Measurements from ENCODE around the gene HORMAD1.

Gene HORMAD1

GRCh38 chr1:150696162-150696561 is 24.5 kb downstream of the HORMAD1 start:
- no peak for TF ChIP-seq CTCF (IDR thresholded peaks at IDR 0.05)
- peak overlapping the region; percentile 76 to 80 for H3K27ac ChIP-seq
- intact Hi-C loops (cut with DNase I; ENCODE audit: low total_unique reads), result no loop called here

GRCh38 chr1:150695561-150695960 is 25.1 kb downstream of the HORMAD1 start:
- Histone ChIP-seq H3K27ac (no peak overlapping the region), H3K9me3 (no peaks in the 10 kb centered on the region), H3K4me3 (peak overlapping the region in 1 of 2 donors; percentile 70), H3K36me3 (peaks cover 21 to 30% (median 22%) of the 10 kb centered on the region in 3 donors), H3K27me3 (no peaks in the 10 kb centered on the region), H3K4me1 (peaks cover 0 to 17% (median 9%) of the 10 kb centered on the region in 4 donors)
- TF ChIP-seq CTCF (IDR thresholded peaks at IDR 0.05), result no peak
- DNase-seq, result no peak
- intact Hi-C loops (cut with DNase I; ENCODE audit: low total_unique reads), result no loop called here

More at GRCh38 chr1:150696162-150696561, 24.5 kb downstream of the HORMAD1 start:
- Histone ChIP-seq H3K36me3 (peaks cover 18 to 30% (median 22%) of the 10 kb centered on the region in 3 donors), H3K9me3 (no peaks in the 10 kb centered on the region), H3K4me3 (peak overlapping the region; percentile 70 to 72), H3K4me1 (peaks cover 0 to 17% (median 9%) of the 10 kb centered on the region in 4 donors), H3K27me3 (no peaks in the 10 kb centered on the region)
- DNase-seq, result no peak

DNA sequence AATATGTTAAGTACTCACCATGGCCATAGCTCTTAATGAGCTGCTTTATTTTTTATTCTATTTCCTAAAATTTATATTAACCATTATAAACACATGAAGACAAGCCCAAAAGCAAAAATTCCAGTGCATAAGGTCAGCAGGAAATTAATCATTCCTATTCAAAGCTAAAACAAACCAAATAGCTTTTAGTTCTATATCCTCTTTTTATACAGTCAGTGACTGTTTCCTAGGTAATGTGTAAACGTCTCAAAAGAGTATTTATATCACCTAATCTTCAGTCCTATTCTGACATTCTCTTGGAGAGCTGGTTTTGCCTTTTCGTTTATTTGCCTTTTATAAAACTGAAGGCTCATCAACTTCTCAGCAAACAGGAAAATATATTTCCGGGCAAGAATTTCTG is 28.0 kb downstream of the HORMAD1 start:
- Histone ChIP-seq H3K9me3 (no peaks in the 10 kb centered on the region), H3K4me1 (peaks cover 0 to 25% (median 9%) of the 10 kb centered on the region in 4 donors), H3K27ac (no peak overlapping the region), H3K4me3 (no peak overlapping the region), H3K27me3 (no peaks in the 10 kb centered on the region), H3K36me3 (peaks cover 22 to 48% (median 26%) of the 10 kb centered on the region in 3 donors)
- TF ChIP-seq CTCF (IDR thresholded peaks at IDR 0.05), result no peak
- intact Hi-C loops (cut with DNase I; ENCODE audit: low total_unique reads), result no loop called here
- DNase-seq, result no peak

DNA sequence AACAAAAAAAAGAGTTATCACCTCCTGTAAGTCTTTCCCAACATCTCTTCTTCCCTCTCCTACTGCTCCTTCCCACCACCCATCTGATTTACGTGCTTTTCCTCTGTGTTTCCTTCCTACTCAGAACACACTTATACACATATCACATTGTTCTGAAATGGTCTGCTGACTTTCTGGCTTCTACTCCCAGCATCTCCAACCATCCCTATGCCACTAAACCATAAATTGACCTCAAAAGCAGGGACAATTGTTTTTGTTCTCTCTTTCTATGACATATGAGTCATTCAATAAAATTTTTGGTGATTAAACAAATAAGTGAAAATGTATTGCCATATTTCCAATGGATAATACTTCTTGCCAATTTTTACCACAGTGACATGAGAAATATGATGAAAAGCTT is 31.9 kb downstream of the HORMAD1 start:
- H3K27me3 ChIP-seq, result no peaks in the 10 kb centered on the region
- intact Hi-C loops (cut with DNase I; ENCODE audit: low total_unique reads), result no loop called here
- H3K9me3 ChIP-seq, result no peaks in the 10 kb centered on the region
- H3K27ac ChIP-seq, result no peak overlapping the region
- peaks cover 13 to 57% (median 20%) of the 10 kb centered on the region in 3 donors for H3K36me3 ChIP-seq
- H3K4me3 ChIP-seq, result no peak overlapping the region
- H3K4me1 ChIP-seq, result peaks cover 0 to 10% (median 0%) of the 10 kb centered on the region in 4 donors
- no peak for DNase-seq
- no peak for TF ChIP-seq CTCF (IDR thresholded peaks at IDR 0.05)

GRCh38 chr1:150686275-150686674 is 34.4 kb downstream of the HORMAD1 start:
- H3K27ac ChIP-seq, result no peak overlapping the region
- no peaks in the 10 kb centered on the region for H3K27me3 ChIP-seq
- no peak overlapping the region for H3K4me3 ChIP-seq
- peaks cover 0 to 10% (median 0%) of the 10 kb centered on the region in 4 donors for H3K4me1 ChIP-seq
- no peak for DNase-seq
- intact Hi-C loops (cut with DNase I; ENCODE audit: low total_unique reads), result no loop called here
- TF ChIP-seq CTCF (IDR thresholded peaks at IDR 0.05), result no peak
- H3K9me3 ChIP-seq, result no peaks in the 10 kb centered on the region
- H3K36me3 ChIP-seq, result peaks cover 5 to 47% (median 14%) of the 10 kb centered on the region in 3 donors

GRCh38 chr1:150683914-150684313 is 36.8 kb downstream of the HORMAD1 start:
- H3K36me3 ChIP-seq, result peaks cover 5 to 55% (median 11%) of the 10 kb centered on the region in 3 donors
- TF ChIP-seq CTCF (IDR thresholded peaks at IDR 0.05), result no peak
- H3K27ac ChIP-seq, result no peak overlapping the region
- no peaks in the 10 kb centered on the region for H3K27me3 ChIP-seq
- no peak overlapping the region for H3K4me3 ChIP-seq
- DNase-seq, result no peak
- no peaks in the 10 kb centered on the region for H3K4me1 ChIP-seq
- no peaks in the 10 kb centered on the region for H3K9me3 ChIP-seq
- intact Hi-C loops (cut with DNase I; ENCODE audit: low total_unique reads), result no loop called here

Data from tibial artery (tissue), 4 donors.